TTC549 (cell line): ENCODE results near the gene MMP11.

Experiments
- FAIRE-seq: peaks from 2 replicates; lab custom pipeline; 2012; peaks lifted over from hg19 to GRCh38; lab: Jason Lieb, UNC

MMP11 gene

DNA sequence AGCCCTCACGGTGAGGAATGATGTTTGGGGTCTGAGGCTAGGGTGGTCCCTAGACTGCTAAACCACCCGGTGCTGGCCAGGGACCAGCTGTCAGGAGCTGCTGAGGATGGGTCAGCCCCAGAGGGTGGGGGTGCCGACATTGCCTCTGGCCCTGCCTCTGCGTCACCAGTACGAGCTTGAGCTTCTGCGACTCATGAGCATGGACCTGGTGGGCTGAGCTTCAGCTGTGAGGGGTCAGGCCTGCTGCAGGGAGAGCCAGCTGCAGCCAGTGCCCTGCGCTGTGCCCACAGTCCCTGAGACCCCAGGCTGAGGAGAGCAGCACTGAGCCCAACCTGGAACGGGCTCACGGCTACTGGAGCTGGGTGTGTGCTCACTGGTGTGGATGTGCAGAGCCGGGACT is 59.1 kb downstream of the MMP11 start:
- no peak for FAIRE-seq

GRCh38 chr22:23832226-23833016 is 59.8 kb downstream of the MMP11 start:
- no peak for FAIRE-seq

DNA sequence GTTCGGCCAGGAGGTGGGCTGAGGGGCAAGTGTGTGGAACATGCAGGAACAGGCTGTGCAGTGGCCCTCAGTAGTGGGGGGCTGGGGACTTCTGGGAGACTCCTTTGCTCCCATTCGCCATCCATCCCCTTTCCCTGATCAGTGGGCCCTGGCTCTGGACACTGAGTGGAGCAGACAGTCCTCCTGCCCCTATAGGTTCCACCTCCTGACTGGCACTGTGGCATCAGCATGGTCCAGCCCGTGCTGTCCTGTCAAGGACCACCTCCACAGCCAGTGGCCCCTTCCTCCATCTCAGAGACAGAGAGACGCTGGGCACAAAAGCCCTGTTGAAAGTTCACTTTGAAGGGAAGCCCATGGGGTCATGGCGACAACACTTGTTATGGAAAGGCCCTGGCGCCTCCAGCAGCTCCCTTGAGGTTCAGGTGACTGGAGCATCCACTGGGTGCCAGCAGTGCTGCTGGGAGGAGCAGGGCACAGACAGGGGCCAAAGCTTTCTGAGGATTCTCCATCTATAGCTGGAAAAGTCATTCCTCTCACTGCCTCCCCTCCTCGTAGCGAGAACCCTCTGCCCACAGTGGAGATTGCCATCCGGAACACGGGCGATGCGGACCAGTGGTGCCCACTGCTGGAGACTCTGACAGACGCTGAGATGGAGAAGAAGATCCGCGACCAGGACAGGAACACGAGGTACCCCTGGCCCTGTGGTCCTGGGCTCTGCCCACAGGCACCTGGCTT is 60.5 kb downstream of the MMP11 start:
- FAIRE-seq: no peak
